Stimulated activated CD4-positive, alpha-beta T cell treated with anti-CD3 and anti-CD28 coated beads, Interleukin-15, amount 100 ng/mL, for 48 hours (primary cell): Measurements from ENCODE around the gene ENKUR.

Experiments used
- DNase-seq, 2 donors: peaks; one replicate each; pipeline ENCODE4 v3.0.0-alpha.2; 2020; ENCODE audit warnings: low read depth in 2 of 2

The ENKUR gene, protein sequence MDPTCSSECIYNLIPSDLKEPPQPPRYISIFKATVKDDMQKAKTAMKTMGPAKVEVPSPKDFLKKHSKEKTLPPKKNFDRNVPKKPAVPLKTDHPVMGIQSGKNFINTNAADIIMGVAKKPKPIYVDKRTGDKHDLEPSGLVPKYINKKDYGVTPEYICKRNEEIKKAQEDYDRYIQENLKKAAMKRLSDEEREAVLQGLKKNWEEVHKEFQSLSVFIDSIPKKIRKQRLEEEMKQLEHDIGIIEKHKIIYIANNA

GRCh38 chr10:25015828-25016375 is at the start of gene ENKUR:
Gene ENKUR (minus strand): TSS chr10:25016158. CDS start chr10:25015936, 222 bp downstream.
- DNase-seq, result peak; percentile 85 to 88

GRCh38 chr10:25064401-25064800 is 48.4 kb upstream of the ENKUR start:
- no peak for DNase-seq

GRCh38 chr10:25063644-25064043 is 47.7 kb upstream of the ENKUR start:
- no peak for DNase-seq

DNA sequence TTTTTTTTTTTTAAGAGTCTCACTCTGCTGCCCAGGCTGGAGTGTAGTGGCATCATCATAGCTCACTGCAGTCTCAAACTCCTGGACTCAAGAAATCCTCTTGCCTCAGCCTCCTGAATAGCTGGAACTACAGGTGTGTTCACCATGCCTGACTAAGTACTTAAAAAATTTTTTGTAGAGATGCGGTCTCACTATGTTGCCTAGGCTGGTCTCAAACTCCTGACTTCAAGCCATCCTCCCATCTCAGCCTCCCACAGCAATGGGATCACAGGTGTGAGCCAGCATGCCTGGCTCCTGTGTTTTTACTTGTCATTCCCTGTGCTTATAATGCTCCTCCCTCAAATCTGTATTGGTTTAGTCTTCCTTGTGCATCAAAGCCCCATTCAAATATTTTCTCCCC is 47.2 kb upstream of the ENKUR start:
- no peak for DNase-seq

DNA sequence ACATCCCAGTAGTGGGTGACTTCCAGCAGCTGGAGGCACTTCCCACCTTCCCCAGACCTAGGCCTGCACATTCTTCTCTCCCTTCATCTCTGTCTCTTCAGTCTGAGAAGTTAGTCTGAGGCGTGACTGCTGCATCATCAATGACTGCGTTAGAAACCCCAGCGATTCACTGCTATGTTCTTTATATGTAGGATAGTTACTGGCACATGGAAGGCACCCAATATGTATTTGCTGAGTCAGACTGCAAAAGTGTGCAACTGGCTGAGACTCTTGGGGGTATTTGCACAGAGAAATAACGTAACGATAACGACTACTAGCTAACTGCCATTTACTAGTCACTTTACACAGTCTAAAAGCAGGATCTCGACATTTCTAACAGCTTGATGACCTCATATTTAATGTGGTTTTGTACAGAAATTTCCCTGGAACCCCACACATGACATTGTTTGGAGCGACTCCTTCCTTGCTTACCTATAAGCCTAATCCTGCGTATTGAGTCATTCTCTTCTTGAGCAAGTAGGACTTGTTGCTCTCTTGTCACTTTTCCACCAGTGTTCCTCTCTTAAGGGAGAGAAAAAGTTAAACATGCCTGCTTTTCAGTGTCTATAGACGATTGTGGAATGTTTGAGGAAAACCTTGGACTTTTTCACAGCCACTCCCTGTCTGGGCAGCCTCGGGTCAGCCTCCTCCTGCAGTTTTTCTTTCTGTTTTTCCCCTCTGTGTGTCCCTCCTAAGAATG is 45.9 kb upstream of the ENKUR start:
- no peak for DNase-seq

DNA sequence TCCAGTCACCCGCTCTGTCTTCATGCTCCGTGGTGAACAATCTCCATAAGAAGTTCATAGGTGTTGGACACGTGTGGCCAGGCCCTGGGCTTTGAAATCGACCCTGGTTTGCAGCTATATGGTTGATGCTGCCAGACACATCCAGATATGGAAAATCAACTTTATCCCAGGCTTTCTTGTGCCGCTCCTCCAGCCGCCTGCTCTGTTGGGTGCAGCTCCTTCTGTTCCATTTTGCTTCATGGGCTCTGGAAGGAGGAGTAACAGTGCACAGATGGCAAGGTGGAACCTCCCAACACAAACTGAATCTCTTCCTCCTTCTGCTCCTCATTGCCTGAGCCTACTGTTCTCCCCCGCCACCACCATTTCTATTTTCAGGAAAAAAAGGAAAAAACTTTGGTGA is 45.2 kb upstream of the ENKUR start:
- no peak for DNase-seq

DNA sequence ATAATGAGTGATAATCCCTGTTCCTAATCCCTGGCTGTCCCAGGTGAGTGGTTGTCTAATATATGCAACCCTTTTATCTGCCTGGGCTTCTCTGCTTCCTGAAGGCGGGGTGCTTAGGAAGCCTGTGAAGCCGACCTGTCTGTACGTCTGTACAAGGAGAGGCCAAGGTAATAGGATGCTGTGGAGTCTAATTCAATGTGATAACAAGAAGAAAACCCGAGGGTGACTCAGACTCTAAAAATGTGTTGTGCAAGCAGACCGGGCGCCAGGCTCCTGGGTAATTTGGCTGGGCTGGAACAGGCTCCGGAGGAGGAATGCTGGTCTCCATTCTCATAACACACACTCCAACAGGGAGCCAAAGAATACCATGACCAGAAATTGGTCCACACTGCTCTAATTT is 44.0 kb upstream of the ENKUR start:
- no peak for DNase-seq

DNA sequence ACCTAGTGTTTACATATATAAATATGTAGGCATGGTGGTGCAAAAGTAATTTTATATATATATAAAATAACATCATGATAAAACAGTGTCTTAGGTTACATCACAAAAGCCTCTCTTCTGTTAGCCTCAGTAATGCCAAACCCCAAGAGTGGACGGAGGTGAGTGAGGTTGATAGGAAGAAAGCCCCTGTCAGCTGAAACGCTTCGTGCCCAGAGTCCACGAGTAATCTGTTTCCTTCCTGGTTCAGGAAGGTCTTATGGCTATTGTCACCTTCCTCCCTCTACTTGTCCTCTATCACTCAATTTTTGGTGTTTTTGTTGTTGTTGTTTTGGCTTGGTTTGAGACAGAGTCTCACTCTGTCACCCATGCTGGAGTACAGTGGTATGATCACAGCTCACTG is 41.9 kb upstream of the ENKUR start:
- no peak for DNase-seq

GRCh38 chr10:25056726-25057125 is 40.8 kb upstream of the ENKUR start:
- no peak for DNase-seq

DNA sequence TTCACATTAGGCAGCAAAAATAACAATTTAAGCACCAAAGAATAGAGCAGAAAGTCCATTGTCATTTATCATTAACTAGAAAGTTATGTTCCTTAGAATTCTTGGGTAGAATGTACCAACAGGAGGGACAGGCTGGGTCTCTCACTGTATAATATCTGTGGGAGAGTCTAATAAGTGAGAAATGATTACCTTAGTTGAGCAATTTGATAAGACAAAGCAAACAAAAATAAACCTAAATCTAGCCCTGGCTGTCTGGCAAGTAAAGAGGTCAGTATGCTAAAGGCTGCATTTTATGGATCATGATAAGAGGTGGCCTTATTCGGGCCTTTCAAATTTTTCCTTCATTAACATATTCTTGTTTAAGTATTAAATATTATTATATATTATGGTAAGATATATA is 36.1 kb upstream of the ENKUR start:
- no peak for DNase-seq

DNA sequence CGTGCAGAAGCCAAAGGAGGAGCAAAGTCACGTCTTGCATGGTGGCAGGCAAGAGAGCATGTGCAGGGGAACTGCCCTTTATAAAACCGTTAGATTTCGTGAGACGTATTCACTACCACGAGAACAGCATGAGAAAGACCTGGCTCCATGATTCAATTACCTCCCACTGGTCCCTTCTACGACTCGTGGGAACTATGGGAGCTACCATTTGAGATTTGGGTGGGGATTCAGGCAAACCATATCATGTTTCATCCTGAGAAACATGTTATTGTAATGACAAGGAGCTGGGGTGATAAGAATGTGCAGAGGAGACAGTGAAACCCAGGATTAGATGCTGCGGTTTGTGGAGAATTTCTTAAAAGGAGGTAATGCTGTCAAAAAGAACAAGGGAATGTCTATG is 34.4 kb upstream of the ENKUR start:
- DNase-seq, result no peak

- no peak for DNase-seq
These were observed 34.0 kb upstream of the ENKUR start for GRCh38 chr10:25049966-25050365.

- no peak for DNase-seq
These were observed 32.5 kb upstream of the ENKUR start for GRCh38 chr10:25048450-25048849.

- no peak for DNase-seq
These were observed 31.8 kb upstream of the ENKUR start for GRCh38 chr10:25047591-25048301.

DNA sequence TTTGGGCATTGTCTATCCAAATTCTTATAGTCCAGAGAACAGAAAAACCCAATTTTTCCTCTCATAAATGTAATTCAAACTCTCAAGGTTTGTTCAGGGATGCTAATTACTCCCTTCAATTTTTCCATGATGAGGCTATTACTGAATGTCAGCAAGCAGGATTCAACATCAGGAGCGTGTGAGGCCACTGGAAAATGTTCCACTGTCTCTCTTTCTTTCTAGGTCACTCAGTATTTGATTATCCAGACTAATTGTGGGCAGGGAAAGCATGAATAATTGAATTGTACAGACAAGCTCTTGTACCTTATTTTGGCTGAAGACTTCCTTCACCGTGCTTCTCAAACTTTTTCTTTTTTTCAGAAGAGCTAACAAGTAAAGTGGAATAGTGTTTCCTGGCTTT is 31.1 kb upstream of the ENKUR start:
- no peak for DNase-seq

GRCh38 chr10:25046641-25047040 is 30.7 kb upstream of the ENKUR start:
- DNase-seq, result no peak

DNA sequence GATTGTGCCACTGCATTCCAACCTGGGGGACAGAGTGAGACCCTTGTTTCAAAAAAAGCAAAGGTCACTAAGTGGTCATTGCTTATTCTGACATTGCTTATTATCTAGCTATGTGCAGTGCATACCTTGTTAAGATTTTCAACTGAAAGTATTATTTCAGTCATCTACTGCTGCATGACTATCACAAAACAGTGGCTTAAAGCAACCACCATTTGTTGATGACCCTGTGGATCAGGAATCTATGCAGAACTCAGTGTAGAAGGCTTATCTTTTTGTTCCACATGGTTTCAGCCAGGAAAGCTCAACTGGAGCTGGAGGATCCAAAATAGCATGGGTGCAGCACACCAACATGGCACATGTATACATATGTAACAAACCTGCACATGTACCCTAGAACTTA is 23.6 kb upstream of the ENKUR start:
- no peak for DNase-seq

GRCh38 chr10:25038325-25038724 is 22.4 kb upstream of the ENKUR start:
- no peak for DNase-seq

DNA sequence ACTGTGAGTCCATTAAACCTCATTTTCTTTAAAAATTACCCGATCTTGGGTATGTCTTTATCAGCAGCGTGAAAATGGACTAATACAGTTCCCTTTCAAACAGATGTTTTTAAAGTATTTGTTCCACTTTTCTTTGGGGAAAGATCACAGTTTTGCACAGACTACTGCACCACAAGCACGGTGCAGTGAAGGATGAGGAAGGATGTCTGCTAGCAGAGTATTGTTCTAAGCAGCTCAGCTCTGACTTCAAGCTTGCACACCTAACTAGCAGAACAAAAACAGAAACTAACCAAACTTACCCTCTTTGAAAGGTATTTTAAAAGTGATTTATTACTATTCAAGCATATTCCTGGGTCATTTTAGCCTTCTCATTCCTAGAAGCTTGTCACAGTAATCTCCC is 20.4 kb upstream of the ENKUR start:
- DNase-seq, result no peak

- DNase-seq, result no peak
These were observed 13.6 kb upstream of the ENKUR start for GRCh38 chr10:25029519-25029918.

- DNase-seq, result no peak
These were observed 12.8 kb upstream of the ENKUR start for GRCh38 chr10:25028711-25029110.

DNA sequence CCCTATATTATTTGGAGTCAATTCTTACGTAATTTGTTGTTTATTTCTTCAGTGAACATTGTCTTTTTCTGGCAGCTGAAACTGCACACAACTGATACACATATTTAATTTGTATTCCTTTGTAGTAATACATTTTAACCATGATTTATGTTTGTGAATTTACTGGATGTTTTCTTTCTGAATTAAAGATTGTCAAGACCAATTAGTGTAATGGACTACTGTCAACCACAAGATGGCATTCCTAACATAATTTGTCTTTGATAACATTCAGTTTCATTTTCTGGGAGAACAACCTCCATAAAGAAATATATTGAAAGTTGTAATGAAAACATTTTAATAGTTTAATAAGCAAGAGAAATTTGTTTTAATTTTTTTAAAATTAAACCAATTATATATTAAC is 10.5 kb upstream of the ENKUR start:
- no peak for DNase-seq

DNA sequence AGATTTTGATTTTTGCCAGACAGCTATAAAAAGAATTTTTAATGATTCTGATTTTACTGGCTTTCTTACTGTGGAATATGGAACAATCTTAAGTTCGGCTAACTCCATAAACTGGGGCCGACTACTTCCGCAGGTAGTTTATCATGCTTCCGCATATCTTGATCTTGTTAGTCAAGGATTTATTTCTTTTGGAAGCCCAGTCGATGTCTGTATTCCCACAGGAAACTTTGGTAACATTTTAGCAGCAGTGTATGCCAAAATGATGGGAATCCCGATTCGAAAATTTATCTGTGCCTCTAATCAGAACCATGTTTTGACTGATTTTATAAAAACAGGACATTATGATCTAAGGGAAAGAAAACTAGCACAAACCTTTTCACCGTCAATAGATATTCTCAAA is 8.6 kb upstream of the ENKUR start:
- DNase-seq, result no peak
